ENCODE results near the gene HDAC11.

Gene HDAC11

DNA sequence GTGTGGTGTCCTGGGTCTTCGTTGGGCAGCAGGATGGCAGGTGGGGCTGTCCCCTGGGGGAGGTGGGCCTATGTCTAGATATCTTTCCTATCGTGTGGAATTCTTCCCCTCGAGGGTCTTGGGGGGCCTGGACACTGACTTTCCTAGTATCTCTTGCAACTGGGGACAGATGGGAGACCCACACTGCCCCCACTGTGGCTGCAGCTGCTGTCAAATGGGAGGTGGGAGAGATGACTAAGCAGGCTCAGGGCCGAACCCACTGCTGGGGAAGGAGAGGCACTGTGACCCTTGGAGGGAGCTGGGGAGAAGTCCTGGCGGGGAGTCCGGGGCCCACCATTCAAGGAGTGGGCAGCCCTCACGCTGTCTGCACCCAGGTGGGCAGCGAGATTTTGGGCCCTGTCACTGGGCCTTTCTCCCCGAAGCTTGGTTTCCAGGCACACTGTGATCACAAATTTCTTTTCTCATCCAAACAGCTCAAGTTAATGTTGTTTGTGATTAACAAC, 65.9 kb downstream of the HDAC11 start:
- DNase-seq: no peak

GRCh38 chr3:13546667-13547171, 66.6 kb downstream of the HDAC11 start:
- no peak for DNase-seq

- no peak for DNase-seq
Measured at GRCh38 chr3:13547591-13548371, 67.7 kb downstream of the HDAC11 start.

GRCh38 chr3:13548696-13549622, 68.9 kb downstream of the HDAC11 start, which contains the start of gene FBLN2:
TSS of gene FBLN2 (plus strand) at chr3:13549125. CDS start at chr3:13570356, 21,231 bp downstream.
- peak; percentile 20 for DNase-seq

DNA sequence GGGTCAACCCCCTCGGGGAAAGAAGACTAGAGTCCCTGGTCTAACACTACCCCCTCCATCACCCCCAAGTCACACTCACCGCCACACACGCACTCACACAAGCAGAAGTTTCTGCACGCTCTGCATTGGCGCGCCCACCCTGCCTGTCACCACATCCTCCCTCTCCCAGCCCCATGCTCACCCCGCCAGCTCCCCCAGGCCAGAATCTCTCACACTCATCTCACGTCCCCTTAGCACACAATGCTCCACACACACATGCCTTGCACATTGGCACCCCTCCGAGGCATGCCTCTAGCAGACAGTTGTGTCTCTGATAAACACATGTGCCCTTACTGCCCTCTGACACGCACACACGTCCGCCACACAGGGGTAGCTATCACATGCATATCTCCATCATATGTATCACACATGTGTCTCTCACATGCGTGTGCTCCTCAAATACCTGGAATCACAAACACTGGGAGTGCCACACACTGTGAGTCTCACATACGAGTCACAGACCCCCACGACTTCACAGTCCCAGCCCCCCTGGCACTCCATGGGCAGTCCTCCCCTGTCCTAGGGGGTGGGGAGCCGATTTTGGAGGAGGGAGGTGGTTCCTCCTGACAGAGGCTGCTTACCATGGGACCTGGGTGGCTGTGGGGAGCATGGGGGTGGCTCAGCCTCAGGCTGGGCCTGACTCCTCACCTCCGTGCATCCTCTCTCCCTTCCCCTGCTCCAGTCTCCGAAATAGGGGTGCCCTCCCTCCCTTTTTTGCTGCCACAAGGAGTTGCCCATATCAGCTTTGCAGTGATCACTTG, 69.7 kb downstream of the HDAC11 start:
- peak; percentile 27 for DNase-seq

GRCh38 chr3:13550423-13550690, 70.3 kb downstream of the HDAC11 start:
- no peak for DNase-seq

- no peak for DNase-seq
Measured at GRCh38 chr3:13550791-13551360, 70.8 kb downstream of the HDAC11 start.

DNA sequence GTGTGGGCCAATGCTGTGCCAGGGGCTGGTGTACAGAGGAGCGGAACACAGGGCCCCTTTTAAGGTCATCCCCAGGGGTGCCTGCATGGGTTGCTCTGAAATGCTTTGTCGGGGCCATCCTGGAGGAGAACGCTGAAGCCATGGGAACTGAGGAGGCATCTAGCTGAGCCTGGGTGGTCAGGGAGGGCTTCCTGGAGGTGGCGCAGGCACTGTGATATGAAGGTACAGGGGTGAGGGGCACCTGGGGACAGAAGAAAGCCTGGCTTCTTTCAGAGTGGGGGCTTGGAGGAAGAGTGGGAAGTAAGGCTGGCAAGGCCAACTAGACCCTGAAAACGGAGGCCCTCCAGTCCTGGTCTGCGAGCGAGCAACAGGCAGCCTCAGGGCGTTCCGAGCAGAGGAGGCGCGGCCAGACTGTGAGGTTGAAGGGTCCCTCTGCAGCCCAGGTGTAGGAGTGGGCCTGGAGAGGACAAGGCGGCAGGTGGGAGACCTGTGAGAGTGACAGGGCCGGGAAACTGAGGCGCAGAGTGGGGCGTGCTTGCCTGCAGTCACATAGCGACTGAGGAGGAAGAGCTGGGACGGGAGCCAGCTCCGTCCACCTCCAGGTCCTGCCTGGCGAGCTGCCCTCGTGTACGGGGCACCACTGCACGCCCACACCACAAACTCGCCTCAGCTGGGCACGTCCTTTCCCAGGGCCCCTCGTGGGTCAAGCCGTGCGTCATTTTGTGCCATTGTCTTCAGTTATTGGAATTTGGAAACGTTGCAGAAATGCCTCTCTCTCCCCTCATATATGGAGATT, 72.9 kb downstream of the HDAC11 start:
- no peak for DNase-seq

DNA sequence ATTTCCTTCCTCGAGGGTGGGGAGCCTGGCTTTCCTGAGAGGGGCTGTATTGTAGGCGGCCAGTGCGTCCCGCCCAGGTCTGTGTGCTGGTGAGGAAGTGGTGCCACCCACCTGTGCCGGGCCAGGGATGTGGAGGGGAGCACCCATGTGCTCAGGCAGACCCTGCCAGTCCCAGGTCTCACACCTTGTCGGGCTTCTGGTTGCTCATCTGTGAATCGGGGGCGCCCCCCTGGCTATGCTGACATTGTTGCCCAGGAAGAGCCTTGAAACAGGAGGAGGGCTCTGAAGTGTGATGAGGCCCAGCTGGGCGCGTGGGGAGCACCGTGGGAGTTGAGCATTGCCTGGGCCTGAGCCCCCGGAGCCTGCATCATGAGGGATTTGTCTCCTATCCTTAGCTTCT, 73.6 kb downstream of the HDAC11 start:
- DNase-seq: no peak

GRCh38 chr3:13555753-13556152, 75.6 kb downstream of the HDAC11 start:
- no peak for DNase-seq

Measured in CD4-positive, alpha-beta T cell treated with Interferon gamma for 1 hour (primary cell).